HG02973 (cell line): Measurements from ENCODE around the gene SAE1.
"Not testable (repeated sequence)": the region's sequence is repeated elsewhere in the genome, so short reads cannot be mapped to it uniquely, and the experiment has no call there.

Source experiments
- ATAC-seq: cut with Tn5 transposase; IDR thresholded peaks from one replicate; pipeline ENCODE4 v1.9.1; 2021; ENCODE audit warnings: moderate library complexity; ENCODE audit not compliant: unreplicated experiment

The SAE1 gene

GRCh38 chr19:47239152-47239551 lies 108.5 kb downstream of the SAE1 start:
- ATAC-seq: no peak

DNA sequence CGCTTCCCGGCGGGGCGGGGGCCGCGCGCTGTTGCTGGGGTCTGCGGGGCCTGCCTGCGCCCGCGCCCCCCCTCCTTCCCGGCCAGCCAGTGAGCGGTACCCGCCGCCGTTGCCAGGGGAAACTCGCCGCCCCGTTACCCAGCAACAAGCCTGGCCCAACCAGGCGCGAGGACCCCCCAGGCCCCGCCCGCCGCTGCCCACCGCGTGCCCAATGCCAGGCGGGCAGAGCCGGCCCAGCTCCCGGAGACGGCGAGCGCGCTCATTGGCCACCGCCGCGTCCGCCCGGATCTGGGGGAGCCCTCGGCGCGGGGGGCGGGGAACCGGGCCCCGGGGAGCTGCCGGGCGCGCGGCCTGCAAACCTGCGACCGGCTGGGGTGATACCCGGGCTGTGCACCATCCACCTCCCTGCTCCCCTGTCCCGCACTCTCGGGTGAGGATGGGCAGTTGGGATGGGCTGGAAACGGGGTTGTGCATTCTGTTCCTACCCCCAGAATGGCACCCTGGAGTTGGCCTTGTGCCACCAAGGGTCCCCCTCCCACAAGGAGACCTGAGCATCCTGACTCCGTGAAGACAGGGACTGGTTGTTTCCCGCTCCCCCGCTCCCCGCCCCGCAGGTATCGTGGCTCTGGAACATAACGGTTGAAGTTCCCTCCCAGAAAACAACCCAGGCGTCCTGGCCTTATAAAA lies 109.1 kb downstream of the SAE1 start:
- no peak for ATAC-seq

- no peak for ATAC-seq
These were observed 109.9 kb downstream of the SAE1 start for GRCh38 chr19:47240556-47240955.

GRCh38 chr19:47240996-47241918 lies 110.6 kb downstream of the SAE1 start:
- no peak for ATAC-seq

GRCh38 chr19:47241919-47242577 lies 111.4 kb downstream of the SAE1 start:
- ATAC-seq: no peak

GRCh38 chr19:47243364-47243775 lies 112.7 kb downstream of the SAE1 start:
- no peak for ATAC-seq

DNA sequence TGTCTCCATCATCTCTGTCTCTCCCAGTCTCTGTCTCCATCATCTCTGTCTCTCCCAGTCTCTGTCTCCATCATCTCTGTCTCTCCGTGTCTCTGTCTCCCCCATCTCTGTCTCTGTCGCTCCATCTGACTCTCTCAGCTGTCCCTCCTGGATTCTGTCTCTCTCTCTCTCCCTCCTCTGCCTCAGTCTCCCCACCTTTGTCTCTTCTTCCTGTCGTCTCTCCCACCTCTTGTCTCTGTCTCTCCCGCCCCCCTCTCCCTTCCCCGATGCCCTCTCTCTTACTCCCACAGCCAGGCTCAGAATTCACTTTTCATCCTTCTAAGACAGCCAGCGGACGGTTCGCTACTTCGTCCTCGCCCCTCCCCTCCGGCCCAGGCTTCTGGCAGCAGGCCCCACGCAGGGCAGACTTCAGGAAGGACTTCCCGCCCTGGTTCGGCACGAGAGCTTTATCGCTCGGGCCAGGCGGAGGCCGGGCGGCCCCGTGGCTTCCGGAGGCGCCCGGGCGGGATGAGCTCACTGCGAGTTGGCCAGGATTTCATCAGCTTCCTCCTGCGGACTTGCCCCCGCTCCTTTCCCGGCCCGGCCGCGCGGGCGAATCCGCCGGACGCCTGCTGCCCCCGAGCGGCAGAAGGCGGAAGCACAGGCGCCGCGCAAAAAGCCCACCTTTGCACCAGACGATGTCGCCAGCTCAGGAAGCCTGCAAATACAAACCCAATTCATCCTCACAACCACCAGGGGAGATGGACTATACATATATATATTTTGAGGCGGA lies 113.3 kb downstream of the SAE1 start:
- ATAC-seq: peak; percentile 54

DNA sequence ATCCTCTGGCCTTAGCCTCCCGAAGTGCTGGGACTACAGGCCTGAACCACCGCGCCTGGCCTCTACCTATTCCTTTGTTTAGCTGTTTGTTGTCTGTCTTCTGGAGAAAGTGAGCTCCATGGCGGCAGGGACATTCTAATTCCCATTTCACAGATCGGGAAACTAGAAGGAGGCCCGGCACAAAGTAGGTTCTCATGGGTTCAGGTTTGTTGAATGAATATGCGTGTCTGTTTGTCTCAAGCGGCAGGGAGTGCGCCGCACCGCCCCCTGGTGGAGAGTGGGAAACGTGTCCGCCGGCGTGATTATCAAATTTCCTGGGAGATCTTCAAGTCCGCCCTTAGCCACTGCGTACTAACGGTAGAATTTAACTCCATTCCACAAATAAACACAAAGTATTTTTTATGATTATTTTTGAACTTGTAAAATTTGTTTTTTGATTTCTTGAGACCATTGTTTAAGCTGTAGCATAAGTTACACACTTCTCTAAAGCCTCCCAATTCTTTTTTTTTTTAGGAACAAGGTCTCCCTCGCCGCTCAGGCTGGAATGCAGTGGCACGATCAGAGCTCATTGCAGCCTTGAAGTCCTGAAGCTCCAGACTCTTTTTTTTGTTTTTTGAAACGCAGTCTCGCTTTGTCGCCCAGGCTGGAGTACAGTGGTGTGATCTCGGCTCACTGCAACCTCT lies 116.8 kb downstream of the SAE1 start:
- no peak for ATAC-seq

GRCh38 chr19:47253016-47253415 lies 122.4 kb downstream of the SAE1 start:
- not testable (repeated sequence) for ATAC-seq

DNA sequence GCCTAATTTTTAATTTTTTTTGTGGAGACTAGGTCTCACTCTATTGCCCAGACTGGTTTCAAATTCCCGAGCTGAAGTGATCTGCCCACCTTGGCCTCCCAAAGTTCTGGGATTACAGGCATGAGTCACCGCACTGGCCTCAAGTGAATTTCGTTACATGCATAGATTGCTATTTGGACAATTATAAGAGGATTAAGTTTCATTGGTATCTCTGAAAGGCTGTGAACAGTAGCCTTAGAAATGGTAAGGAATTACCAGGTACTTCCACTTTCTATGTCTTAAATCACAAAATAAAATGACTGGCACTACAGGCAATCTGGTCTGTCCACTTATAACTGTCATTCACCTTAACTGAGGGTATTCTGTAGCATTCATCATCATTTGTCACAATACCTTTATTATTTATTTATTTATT lies 122.8 kb downstream of the SAE1 start:
- ATAC-seq: no peak

GRCh38 chr19:47253970-47254369 lies 123.3 kb downstream of the SAE1 start:
- no peak for ATAC-seq

- peak; percentile 49 for ATAC-seq
These were observed 125.5 kb downstream of the SAE1 start, which contains the start of gene CCDC9 for GRCh38 chr19:47255879-47256692. Gene CCDC9 (plus strand): TSS chr19:47256525. CDS start chr19:47258401, 1,876 bp downstream.

DNA sequence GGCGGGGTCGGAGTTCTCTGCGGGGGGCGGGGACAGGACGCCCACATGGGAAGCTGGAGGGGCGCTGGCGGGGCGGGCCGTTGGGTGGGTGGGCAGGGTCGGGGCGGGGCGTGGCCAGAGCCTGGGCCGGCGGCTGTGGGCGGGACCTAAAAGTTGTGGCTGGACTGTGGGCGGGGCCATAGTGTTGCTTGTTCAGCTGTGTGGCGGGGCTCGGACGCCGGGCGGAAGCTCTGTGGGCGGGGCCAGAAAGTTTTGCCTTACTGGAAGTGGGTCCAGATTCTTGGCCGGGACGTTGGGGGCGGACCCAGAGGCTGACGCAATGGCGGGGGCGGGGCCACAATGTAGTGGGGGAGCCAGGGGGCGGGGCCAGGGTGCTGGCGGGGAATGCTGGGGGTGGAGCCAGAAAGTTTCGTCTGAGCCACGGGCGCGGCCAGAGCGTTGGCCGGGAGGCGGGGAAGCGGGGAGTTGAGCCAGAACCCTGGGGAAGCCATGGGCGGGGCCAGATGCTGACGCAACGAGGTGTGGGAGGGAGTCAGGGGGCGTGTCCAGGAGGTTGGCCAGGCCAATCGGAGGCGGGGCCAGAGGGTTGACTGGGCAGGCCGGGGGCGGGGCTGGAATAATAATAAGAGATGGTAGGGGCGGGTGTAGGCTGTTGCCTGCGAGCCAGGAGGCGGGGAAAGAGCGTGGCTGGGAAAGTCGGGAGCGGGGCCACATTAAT lies 126.2 kb downstream of the SAE1 start:
- ATAC-seq: peak; percentile 62

GRCh38 chr19:47257411-47258169 lies 127.0 kb downstream of the SAE1 start:
- no peak for ATAC-seq

DNA sequence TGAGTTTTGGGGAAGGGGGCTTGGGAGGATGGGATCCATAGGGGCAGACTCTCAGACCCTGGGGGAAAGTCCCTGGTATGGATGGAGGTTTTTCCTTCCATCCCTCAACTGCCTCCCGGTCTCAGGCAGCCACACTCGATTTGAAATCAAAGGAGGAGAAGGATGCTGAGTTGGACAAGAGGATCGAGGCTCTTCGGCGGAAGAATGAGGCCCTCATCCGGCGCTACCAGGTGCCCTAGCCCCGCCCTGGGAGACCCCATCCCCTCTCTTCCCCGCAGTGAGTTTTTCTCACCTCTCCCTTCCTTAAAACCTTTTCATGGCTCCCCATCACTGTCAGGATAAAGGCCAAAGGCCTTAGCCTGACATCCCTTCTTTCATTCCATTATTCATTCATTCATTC lies 127.8 kb downstream of the SAE1 start:
- ATAC-seq: no peak

DNA sequence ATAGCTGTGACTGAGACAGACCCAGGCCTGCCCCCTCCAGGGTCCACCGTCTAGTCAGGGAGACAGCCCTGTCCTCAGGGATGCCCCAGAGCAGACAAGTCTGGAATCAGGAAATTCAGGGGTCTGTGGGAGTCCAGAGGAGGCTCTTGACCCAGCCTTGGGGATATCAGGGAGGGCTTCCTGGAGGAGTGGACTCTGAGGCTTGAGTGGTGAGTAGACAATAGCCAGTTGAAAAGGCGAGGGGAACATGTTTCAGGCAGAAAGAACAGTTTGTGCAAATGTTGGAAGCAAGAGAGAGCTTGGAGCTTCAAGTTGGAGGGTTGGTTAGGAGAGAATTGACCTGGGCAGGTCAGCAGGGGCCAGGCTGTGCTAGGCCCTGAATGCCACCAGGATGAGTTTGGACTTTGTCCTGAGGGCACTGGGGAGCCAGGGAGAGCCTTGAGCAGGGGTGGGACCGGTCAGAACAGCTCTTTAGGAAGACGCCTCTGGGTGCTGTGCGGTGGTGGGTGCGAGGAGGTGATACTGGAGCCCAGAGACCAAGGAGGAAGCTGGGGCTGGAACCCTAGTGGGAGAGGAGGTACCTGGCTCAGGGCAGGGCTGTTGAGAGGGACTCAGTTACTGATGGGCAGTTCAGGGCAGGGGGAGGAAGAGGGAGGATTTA lies 128.4 kb downstream of the SAE1 start:
- ATAC-seq: no peak
